Neural cell (in vitro differentiated cells): ENCODE results near the gene CD48. TPM values are rescaled to one million over a fixed set of nuclear protein-coding genes. Genes with fewer than 3 reads are reported as not detected.
"Not testable (repeated sequence)": the region's sequence is repeated elsewhere in the genome, so short reads cannot be mapped to it uniquely, and the experiment has no call there.

ENCODE experiments used
- H2AFZ ChIP-seq: fragments of 200-600, 300-800 bp; sonication (generic), shearing (Covaris generic); 2 replicates; pipeline ENCODE4 v1.6.0; 2014; ENCODE audit warnings: low read depth, mild to moderate bottlenecking, antibody characterized with exemption, low read length, moderate library complexity
- H3F3A ChIP-seq: fragments of 200-600 bp; shearing (Covaris generic); 2 replicates; pipeline ENCODE4 v1.6.1; 2016; ENCODE audit warnings: mild to moderate bottlenecking, moderate library complexity, mixed read lengths, antibody characterized with exemption, low read length; ENCODE audit not compliant: insufficient read depth, poor library complexity, severe bottlenecking
- H3K27ac ChIP-seq: fragments of 200-600, 300-800 bp; sonication (generic), shearing (Covaris generic); 2 replicates; pipeline ENCODE4 v1.5.1; 2014; ENCODE audit warnings: mild to moderate bottlenecking, low read length, moderate library complexity
- H3K27me3 ChIP-seq: fragments of 300-800, 200-600 bp; sonication (generic), shearing (Covaris generic); 2 replicates; pipeline ENCODE4 v1.6.0; 2014; ENCODE audit warnings: mild to moderate bottlenecking, low read depth, low read length, moderate library complexity; ENCODE audit not compliant: insufficient read depth
- H3K36me3 ChIP-seq: fragments of 300-800, 200-600 bp; sonication (generic), shearing (Covaris generic); 2 replicates; pipeline ENCODE4 v1.5.1; 2014; ENCODE audit warnings: mild to moderate bottlenecking, antibody characterized with exemption, low read length, moderate library complexity; ENCODE audit not compliant: insufficient read depth
- H3K4me2 ChIP-seq: fragments of 300-800, 200-600 bp; sonication (generic), shearing (Covaris generic); 2 replicates; pipeline ENCODE4 v1.6.0; 2014; ENCODE audit warnings: mild to moderate bottlenecking, low read length
- H3K4me3 ChIP-seq: fragments of 300-800, 200-600 bp; sonication (generic), shearing (Covaris generic); 2 replicates; pipeline ENCODE4 v1.5.1; 2014; ENCODE audit warnings: mild to moderate bottlenecking, low read length, moderate library complexity
- H3K79me2 ChIP-seq: fragments of 200-600 bp; shearing (Covaris generic); replicated peaks from 2 replicates; pipeline ENCODE4 v1.6.0; 2014; ENCODE audit warnings: mild to moderate bottlenecking, low read length, moderate library complexity; ENCODE audit not compliant: insufficient read depth
- H3K9ac ChIP-seq: fragments of 300-800, 200-600 bp; sonication (generic), shearing (Covaris generic); 2 replicates; pipeline ENCODE4 v1.6.1; 2016; ENCODE audit warnings: mild to moderate bottlenecking, low read length, mixed read lengths
- H3K9me2 ChIP-seq: fragments of 200-600 bp; shearing (Covaris generic); 2 replicates; pipeline ENCODE4 v1.6.1; 2016; ENCODE audit warnings: mild to moderate bottlenecking, low read length, mixed read lengths; ENCODE audit not compliant: insufficient read depth
- H3K9me3 ChIP-seq: fragments of 200-600, 300-800 bp; sonication (generic), shearing (Covaris generic); 2 replicates; pipeline ENCODE4 v1.6.1; 2016; ENCODE audit warnings: mild to moderate bottlenecking, mixed run types, low read length, moderate library complexity, mixed read lengths
- H4K20me1 ChIP-seq: fragments of 200-600 bp; shearing (Covaris generic); 2 replicates; pipeline ENCODE4 v1.6.1; 2016; ENCODE audit warnings: mild to moderate bottlenecking, mixed run types; ENCODE audit not compliant: insufficient read depth
- CTCF ChIP-seq: fragments of 450-650 bp; IDR thresholded peaks from 2 replicates; pipeline ENCODE4 v1.5.1; 2014; ENCODE audit warnings: antibody characterized with exemption, mild to moderate bottlenecking, moderate library complexity; ENCODE audit not compliant: poor library complexity, severe bottlenecking
- EP300 ChIP-seq: fragments of 450-650 bp; conservative IDR thresholded peaks from 2 replicates; pipeline ENCODE4 v1.6.1; 2014; ENCODE audit warnings: antibody characterized with exemption, mild to moderate bottlenecking, moderate library complexity; ENCODE audit not compliant: poor library complexity, severe bottlenecking
- EZH2 ChIP-seq: fragments of 200-600, 300-800 bp; shearing (Covaris generic), sonication (generic); IDR thresholded peaks from 2 replicates; pipeline ENCODE4 v1.6.1; 2014; ENCODE audit warnings: antibody characterized with exemption, low read length, borderline replicate concordance, mild to moderate bottlenecking; ENCODE audit not compliant: insufficient read depth, poor library complexity, severe bottlenecking
- SMC3 ChIP-seq: fragments of 450-650 bp; conservative IDR thresholded peaks from 2 replicates; pipeline ENCODE4 v1.6.1; 2014; ENCODE audit warnings: antibody characterized with exemption, mild to moderate bottlenecking, moderate library complexity; ENCODE audit not compliant: poor library complexity
- polyA plus RNA-seq: library from polyadenylated mRNA; depleted of rRNA; stranded (reverse); fragments of >200 nt; gene quantifications from 2 replicates; pipeline ENCODE4 v1.2.3, GENCODE V29; 2014

Gene CD48
- polyA plus RNA-seq, 1 donor from 2014 or later: not detected

- not testable (repeated sequence) for H3F3A ChIP-seq, H3K4me3 ChIP-seq, H3K9me3 ChIP-seq, H3K9me2 ChIP-seq, H4K20me1 ChIP-seq, H2AFZ ChIP-seq, H3K9ac ChIP-seq, H3K27me3 ChIP-seq, H3K27ac ChIP-seq, H3K79me2 ChIP-seq, H3K4me2 ChIP-seq, H3K36me3 ChIP-seq
Measured at GRCh38 chr1:160705212-160705621, 6.4 kb downstream of the CD48 start.

GRCh38 chr1:160704250-160704649, 7.4 kb downstream of the CD48 start:
- H3K27ac ChIP-seq: no peak overlapping the region
- H2AFZ ChIP-seq: no peak overlapping the region
- H3K27me3 ChIP-seq: no peaks in the 10 kb centered on the region
- no peak overlapping the region for H3K9ac ChIP-seq
- no peaks in the 10 kb centered on the region for H3K9me2 ChIP-seq
- H3K9me3 ChIP-seq: no peaks in the 10 kb centered on the region
- no peak overlapping the region for H3K4me2 ChIP-seq
- H4K20me1 ChIP-seq: no peaks in the 10 kb centered on the region
- no peaks in the 10 kb centered on the region for H3F3A ChIP-seq
- no peaks in the 10 kb centered on the region for H3K36me3 ChIP-seq
- no peak overlapping the region for H3K4me3 ChIP-seq
- TF ChIP-seq CTCF (no peak), EP300 (no peak), EZH2 (no peak), SMC3 (no peak)
- no peaks in the 10 kb centered on the region for H3K79me2 ChIP-seq

- TF ChIP-seq SMC3: no peak
- no peak for TF ChIP-seq CTCF
Measured at GRCh38 chr1:160702100-160702499, 9.5 kb downstream of the CD48 start.

GRCh38 chr1:160692390-160692789, 19.2 kb downstream of the CD48 start:
- H3K4me3 ChIP-seq, H3K9me3 ChIP-seq, H4K20me1 ChIP-seq, H3F3A ChIP-seq, H3K79me2 ChIP-seq, H3K9ac ChIP-seq, H3K9me2 ChIP-seq, H3K36me3 ChIP-seq, H3K4me2 ChIP-seq, H3K27ac ChIP-seq, H2AFZ ChIP-seq, H3K27me3 ChIP-seq: not testable (repeated sequence)

More at GRCh38 chr1:160702100-160702499, 9.5 kb downstream of the CD48 start:
- no peaks in the 10 kb centered on the region for H3F3A ChIP-seq
- no peak overlapping the region for H3K27ac ChIP-seq
- no peak overlapping the region for H3K9ac ChIP-seq
- H2AFZ ChIP-seq: no peak overlapping the region
- H3K79me2 ChIP-seq: no peaks in the 10 kb centered on the region
- H4K20me1 ChIP-seq: no peaks in the 10 kb centered on the region
- no peaks in the 10 kb centered on the region for H3K9me2 ChIP-seq
- no peaks in the 10 kb centered on the region for H3K27me3 ChIP-seq
- no peaks in the 10 kb centered on the region for H3K9me3 ChIP-seq
- no peak overlapping the region for H3K4me2 ChIP-seq
- H3K4me3 ChIP-seq: no peak overlapping the region
- H3K36me3 ChIP-seq: no peaks in the 10 kb centered on the region
